Esophagus squamous epithelium (tissue), 4 donors: ENCODE results near the gene WDR75.

ENCODE experiments used
- POLR2A ChIP-seq, 4 donors: fragments of 450-650 bp; IDR thresholded peaks; one replicate each; pipeline ENCODE4 v1.6.1; 2017; ENCODE audit warnings: antibody characterized with exemption in 4 of 4, mild to moderate bottlenecking in 4 of 4, moderate library complexity in 3 of 4
- TF ChIP-seq, protein P1 (sequence below), 6 experiments: fragments of 450-650 bp in 4 of 6; fragments of 200-600 bp in 2 of 6; sonication (generic) in 2 of 6; IDR thresholded peaks; one replicate each; pipeline ENCODE4 v1.5.1; 2016 to 2019; ENCODE audit warnings: antibody characterized with exemption in 6 of 6, mild to moderate bottlenecking in 4 of 6, moderate library complexity in 4 of 6

GRCh38 chr2:189483980-189484740 is 42.9 kb downstream of the WDR75 start:
- TF ChIP-seq, protein P1, sequence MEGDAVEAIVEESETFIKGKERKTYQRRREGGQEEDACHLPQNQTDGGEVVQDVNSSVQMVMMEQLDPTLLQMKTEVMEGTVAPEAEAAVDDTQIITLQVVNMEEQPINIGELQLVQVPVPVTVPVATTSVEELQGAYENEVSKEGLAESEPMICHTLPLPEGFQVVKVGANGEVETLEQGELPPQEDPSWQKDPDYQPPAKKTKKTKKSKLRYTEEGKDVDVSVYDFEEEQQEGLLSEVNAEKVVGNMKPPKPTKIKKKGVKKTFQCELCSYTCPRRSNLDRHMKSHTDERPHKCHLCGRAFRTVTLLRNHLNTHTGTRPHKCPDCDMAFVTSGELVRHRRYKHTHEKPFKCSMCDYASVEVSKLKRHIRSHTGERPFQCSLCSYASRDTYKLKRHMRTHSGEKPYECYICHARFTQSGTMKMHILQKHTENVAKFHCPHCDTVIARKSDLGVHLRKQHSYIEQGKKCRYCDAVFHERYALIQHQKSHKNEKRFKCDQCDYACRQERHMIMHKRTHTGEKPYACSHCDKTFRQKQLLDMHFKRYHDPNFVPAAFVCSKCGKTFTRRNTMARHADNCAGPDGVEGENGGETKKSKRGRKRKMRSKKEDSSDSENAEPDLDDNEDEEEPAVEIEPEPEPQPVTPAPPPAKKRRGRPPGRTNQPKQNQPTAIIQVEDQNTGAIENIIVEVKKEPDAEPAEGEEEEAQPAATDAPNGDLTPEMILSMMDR (IDR thresholded peaks at IDR 0.05) = no peak
- TF ChIP-seq POLR2A (IDR thresholded peaks at IDR 0.05) = no peak
